ENCODE results near the gene AKAP6. TPM values are rescaled to one million over a fixed set of nuclear protein-coding genes. Genes with fewer than 3 reads are reported as not detected.
A peak's percentile ranks its signal among the peaks of the same experiment; 100 is the strongest.

Gene AKAP6
- total RNA-seq, 4 donors from 2014 or later: 4.1 to 34.4 (median 15.3) TPM

- no peaks in the 10 kb centered on the region for H3K27me3 ChIP-seq
- no peaks in the 10 kb centered on the region for H3K36me3 ChIP-seq
- intact Hi-C loops (cut with DNase I; ENCODE audit: low total_unique reads): no loop called here
- H3K27ac ChIP-seq: no peak overlapping the region
- H3K4me1 ChIP-seq: no peaks in the 10 kb centered on the region
- no peak overlapping the region for H3K4me3 ChIP-seq
- no peaks in the 10 kb centered on the region for H3K9me3 ChIP-seq
- TF ChIP-seq POLR2A (IDR thresholded peaks at IDR 0.05): no peak
- no peak for TF ChIP-seq CTCF (IDR thresholded peaks at IDR 0.05)
- DNase-seq: no peak
Observed at GRCh38 chr14:32427726-32428528, 98.8 kb downstream of the AKAP6 start.

GRCh38 chr14:32428875-32429274 is 99.8 kb downstream of the AKAP6 start:
- no peaks in the 10 kb centered on the region for H3K36me3 ChIP-seq
- no peak overlapping the region for H3K27ac ChIP-seq
- no peaks in the 10 kb centered on the region for H3K4me1 ChIP-seq
- TF ChIP-seq CTCF (IDR thresholded peaks at IDR 0.05): no peak
- no peak for TF ChIP-seq POLR2A (IDR thresholded peaks at IDR 0.05)
- intact Hi-C loops (cut with DNase I; ENCODE audit: low total_unique reads): no loop called here
- H3K9me3 ChIP-seq: no peaks in the 10 kb centered on the region
- H3K27me3 ChIP-seq: no peaks in the 10 kb centered on the region
- no peak for DNase-seq
- no peak overlapping the region for H3K4me3 ChIP-seq

- H3K36me3 ChIP-seq: no peaks in the 10 kb centered on the region
- no peaks in the 10 kb centered on the region for H3K9me3 ChIP-seq
- no peak overlapping the region for H3K4me3 ChIP-seq
- DNase-seq: no peak
- H3K4me1 ChIP-seq: no peaks in the 10 kb centered on the region
- intact Hi-C loops (cut with DNase I; ENCODE audit: low total_unique reads): no loop called here
- no peaks in the 10 kb centered on the region for H3K27me3 ChIP-seq
- TF ChIP-seq CTCF (IDR thresholded peaks at IDR 0.05): no peak
- no peak for TF ChIP-seq POLR2A (IDR thresholded peaks at IDR 0.05)
- H3K27ac ChIP-seq: no peak overlapping the region
Observed at GRCh38 chr14:32430326-32430725, 101.2 kb downstream of the AKAP6 start.

- Histone ChIP-seq H3K27ac (peak overlapping the region; percentile 77 to 82), H3K9me3 (no peaks in the 10 kb centered on the region), H3K36me3 (no peaks in the 10 kb centered on the region), H3K27me3 (no peaks in the 10 kb centered on the region), H3K4me3 (peak overlapping the region; percentile 4 to 15), H3K4me1 (peaks cover 0 to 3% of the 10 kb centered on the region in 2 donors)
- peak in 1 of 2 donors; percentile 45 for DNase-seq
- no peak for TF ChIP-seq CTCF (IDR thresholded peaks at IDR 0.05)
- TF ChIP-seq POLR2A (IDR thresholded peaks at IDR 0.05): peak in 1 of 2 donors; percentile 40
- intact Hi-C loops (cut with DNase I; ENCODE audit: low total_unique reads): no loop called here
Observed at GRCh38 chr14:32432813-32433538, 103.9 kb downstream of the AKAP6 start.

- no peaks in the 10 kb centered on the region for H3K27me3 ChIP-seq
- no peaks in the 10 kb centered on the region for H3K36me3 ChIP-seq
- intact Hi-C loops (cut with DNase I; ENCODE audit: low total_unique reads): no loop called here
- H3K4me1 ChIP-seq: peaks cover 0 to 3% of the 10 kb centered on the region in 2 donors
- peak overlapping the region; percentile 77 to 82 for H3K27ac ChIP-seq
- peak overlapping the region in 1 of 2 donors; percentile 11 for H3K4me3 ChIP-seq
- TF ChIP-seq CTCF (IDR thresholded peaks at IDR 0.05) (no peak), POLR2A (IDR thresholded peaks at IDR 0.05) (no peak)
- DNase-seq: no peak
- H3K9me3 ChIP-seq: no peaks in the 10 kb centered on the region
Observed at GRCh38 chr14:32434180-32434579, 105.1 kb downstream of the AKAP6 start.
